Occipital lobe (tissue), 2 donors: Measurements from ENCODE around the gene PRR33. TPM values are rescaled to one million over a fixed set of nuclear protein-coding genes. Genes with fewer than 3 reads are reported as not detected.

Experiments
- DNase-seq: peaks from one replicate; lab custom pipeline; 2025; lab: John Stamatoyannopoulos, UW
- total RNA-seq: library from RNA; depleted of rRNA; stranded (reverse); fragments of >200 nt; gene quantifications from one replicate; pipeline ENCODE4 v1.2.3, GENCODE V29; 2014

The PRR33 gene
- total RNA-seq, 1 donor from 2014 or later = not detected

GRCh38 chr11:1851468-1852180 is 40.1 kb downstream of the PRR33 start:
- DNase-seq = no peak

DNA sequence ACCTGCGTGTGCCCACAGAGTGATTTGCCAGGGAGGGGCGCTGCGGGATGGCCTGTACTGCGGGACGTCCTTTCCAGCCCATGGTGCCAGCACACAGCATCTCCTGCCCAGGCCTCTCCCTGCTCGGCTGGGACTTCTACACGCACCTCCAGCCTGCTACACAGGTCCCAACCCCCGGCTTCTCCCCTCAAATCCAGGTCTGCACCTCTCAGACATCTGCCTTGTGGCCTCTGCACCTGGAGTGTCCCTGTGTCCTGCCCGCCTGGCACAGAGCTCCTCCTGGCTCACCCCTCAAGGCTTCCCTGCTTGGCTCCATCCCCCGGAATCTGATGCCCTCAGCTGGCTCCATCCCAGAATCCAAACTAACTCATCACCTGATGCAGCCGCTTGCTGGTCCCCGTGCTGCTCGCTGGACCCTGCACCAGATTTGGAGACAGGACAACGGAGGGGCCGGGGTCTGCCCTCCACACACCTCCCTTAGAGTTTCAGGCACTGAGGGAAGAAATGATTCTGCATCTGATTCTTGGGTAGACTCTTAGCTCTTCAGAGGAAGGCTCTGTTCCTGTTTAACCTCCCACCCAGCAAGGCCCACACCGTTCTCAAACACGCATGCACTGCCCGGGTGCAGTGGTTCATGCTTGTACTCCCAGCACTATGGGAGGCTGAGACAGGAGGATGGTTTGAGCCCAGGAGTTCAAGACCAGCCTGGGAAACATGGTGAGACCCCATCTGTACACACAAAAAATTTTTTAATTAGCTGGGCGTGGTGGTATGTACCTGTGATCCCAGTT is 42.9 kb downstream of the PRR33 start:
- no peak for DNase-seq

DNA sequence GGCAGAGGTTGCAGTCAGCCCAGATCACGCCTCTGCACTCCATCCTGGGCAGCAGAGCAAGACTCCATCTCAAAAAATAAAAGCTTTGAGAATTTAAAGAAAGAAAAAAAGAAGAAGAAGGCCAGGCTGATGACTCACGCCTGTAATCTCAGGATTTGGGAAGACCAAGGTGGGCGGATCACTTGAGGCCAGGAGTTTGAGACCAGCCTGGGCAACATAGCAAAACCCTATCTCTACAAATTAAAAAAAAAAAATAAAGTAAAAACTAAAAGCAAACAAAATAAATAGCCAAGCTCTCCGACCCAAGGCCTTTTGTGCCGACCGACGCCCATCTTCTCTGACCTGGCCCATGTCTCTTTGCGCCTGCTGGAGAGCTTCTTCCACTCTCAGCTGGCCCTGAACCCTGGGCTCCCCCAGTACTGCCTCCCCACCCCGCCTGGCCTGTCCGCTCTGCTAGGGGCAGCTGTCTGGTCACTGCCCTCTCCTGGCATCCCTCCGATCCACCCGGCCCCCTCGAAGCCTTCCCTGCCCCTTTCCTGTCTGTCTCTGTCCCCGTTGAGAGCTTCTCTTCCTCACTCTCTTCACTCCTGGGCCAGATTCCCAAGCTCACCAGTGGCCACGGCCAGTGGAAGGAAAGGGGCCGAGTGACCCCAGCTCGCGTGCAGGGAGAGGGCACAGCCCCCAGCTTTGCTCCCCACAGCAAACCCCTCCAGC is 43.6 kb downstream of the PRR33 start:
- DNase-seq = no peak

- no peak for DNase-seq
Observed at GRCh38 chr11:1847006-1847735, 44.5 kb downstream of the PRR33 start.

GRCh38 chr11:1846453-1846932 is 45.2 kb downstream of the PRR33 start:
- no peak for DNase-seq

GRCh38 chr11:1845561-1846452 is 45.9 kb downstream of the PRR33 start:
- DNase-seq = no peak

- no peak for DNase-seq
Observed at GRCh38 chr11:1845095-1845429, 46.6 kb downstream of the PRR33 start.

GRCh38 chr11:1844221-1845094 is 47.2 kb downstream of the PRR33 start:
- no peak for DNase-seq

GRCh38 chr11:1843796-1844195 is 47.9 kb downstream of the PRR33 start:
- no peak for DNase-seq

- no peak for DNase-seq
Observed at GRCh38 chr11:1843098-1843473, 48.6 kb downstream of the PRR33 start.

GRCh38 chr11:1842149-1843097 is 49.3 kb downstream of the PRR33 start:
- no peak for DNase-seq

DNA sequence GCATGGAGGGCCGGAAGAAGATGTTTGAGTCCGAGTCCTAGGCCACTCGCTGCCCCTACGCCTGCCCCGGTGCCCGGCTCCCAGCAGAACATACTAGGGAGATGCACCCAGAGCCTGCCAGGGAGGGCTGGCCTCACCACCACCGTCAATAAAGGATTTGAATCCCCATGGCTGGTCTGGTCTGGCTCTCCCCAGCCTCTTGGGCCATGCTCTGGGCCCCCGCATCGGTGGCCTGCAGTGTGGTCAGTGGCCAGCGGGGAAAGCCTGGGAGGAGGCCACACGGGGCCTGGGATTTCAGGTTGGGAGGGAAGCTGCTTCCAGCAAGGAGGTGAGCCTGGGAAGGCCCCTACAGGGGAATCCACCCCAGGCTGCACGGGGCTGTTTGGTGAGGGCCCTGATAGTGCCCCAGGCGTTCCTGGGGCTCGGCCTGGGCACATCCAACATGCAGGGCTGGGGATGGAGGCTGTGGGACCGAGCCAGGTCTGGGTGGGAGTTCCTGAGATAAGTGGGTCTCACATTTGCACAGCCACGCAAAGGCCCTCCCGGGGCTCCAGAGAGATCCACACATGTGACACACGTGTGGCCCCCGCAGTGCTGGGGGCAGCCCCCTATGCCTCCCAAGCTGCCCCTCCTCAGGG is 50.1 kb downstream of the PRR33 start:
- no peak for DNase-seq

- no peak for DNase-seq
Observed at GRCh38 chr11:1840780-1841480, 50.8 kb downstream of the PRR33 start.

DNA sequence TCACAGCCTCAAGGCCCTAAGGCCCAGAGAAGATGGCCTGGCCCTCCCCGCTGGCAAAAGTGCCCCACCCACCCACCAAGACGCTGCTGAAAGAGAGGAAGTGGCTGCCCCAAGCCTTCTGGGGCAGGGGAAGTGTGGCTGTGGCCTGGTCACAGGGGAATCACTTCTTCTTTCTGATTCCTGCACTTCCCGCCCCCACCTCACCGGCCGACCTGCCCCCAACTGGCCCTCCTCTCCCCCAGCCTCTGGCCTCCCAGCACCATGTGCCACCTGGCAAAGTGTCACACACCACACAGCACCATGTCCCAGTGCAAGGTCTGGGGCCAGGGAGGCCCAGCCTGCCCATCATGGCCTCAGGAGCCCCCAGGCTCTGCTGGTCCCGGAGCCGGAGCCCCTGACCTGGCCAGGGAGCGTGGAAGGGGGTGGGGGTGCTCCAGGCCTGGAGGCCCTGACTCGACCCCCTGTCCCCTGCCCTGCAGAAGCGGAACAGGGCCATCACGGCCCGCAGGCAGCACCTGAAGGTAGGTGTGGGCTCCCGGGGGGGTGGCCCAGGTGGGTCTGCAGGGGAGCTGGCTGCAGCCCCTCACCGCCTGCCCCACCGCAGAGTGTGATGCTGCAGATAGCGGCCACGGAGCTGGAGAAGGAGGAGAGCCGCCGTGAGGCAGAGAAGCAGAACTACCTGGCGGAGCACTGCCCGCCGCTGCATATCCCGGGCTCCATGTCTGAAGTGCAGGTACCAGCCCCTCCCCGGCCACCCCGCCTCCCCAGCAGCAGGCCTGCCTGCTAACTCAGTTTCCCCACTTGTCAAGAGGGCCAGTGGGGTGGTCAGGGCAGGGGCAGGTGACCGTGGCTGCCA is 51.5 kb downstream of the PRR33 start:
- DNase-seq = no peak

- DNase-seq = no peak
Observed at GRCh38 chr11:1839204-1839923, 52.3 kb downstream of the PRR33 start.
